Breast epithelium (tissue), 4 donors: ENCODE data around the gene GTPBP6. TPM values are rescaled to one million over a fixed set of nuclear protein-coding genes. Genes with fewer than 3 reads are reported as not detected.
A peak's percentile ranks its signal among the peaks of the same experiment; 100 is the strongest.

Experiments
- DNase-seq, 2 donors: peaks; one replicate each; pipeline ENCODE4 v3.0.0-alpha.2; 2019; ENCODE audit warnings: low spot score in 2 of 2
- H3K27ac ChIP-seq, 2 donors: fragments of 200-600 bp; sonication (generic) in 1 of 2; one replicate each; pipeline ENCODE4 v1.5.1; 2016 to 2019; ENCODE audit warnings: mild to moderate bottlenecking in 1 of 2
- H3K27me3 ChIP-seq, 2 donors: fragments of 200-600 bp; sonication (generic) in 1 of 2; one replicate each; pipeline versions ENCODE4 v1.5.1 to v1.6.0; 2017 to 2019; ENCODE audit warnings: control low read depth in 1 of 2, mild to moderate bottlenecking in 1 of 2
- H3K36me3 ChIP-seq: fragments of 200-600 bp; one replicate; pipeline ENCODE4 v1.5.1; 2019
- H3K4me1 ChIP-seq, 2 donors: fragments of 200-600 bp; sonication (generic); one replicate each; pipeline ENCODE4 v1.5.1; 2016 to 2019; ENCODE audit warnings: control low read depth in 1 of 2
- H3K4me3 ChIP-seq, 3 donors: fragments of 200-600 bp; sonication (generic); 1 replicate in 2 of 3; 2 replicates in 1 of 3; pipeline ENCODE4 v1.5.1; 2016 to 2019; ENCODE audit warnings: mild to moderate bottlenecking in 3 of 3, moderate library complexity in 2 of 3
- H3K9me3 ChIP-seq, 2 donors: fragments of 200-600 bp; sonication (generic) in 1 of 2; one replicate each; pipeline ENCODE4 v1.5.1; 2016 to 2019; ENCODE audit warnings: control low read depth in 1 of 2
- CTCF ChIP-seq, 3 donors: fragments of 450-650 bp; IDR thresholded peaks; one replicate each; pipeline ENCODE4 v1.5.1; 2016 to 2017; ENCODE audit warnings: antibody characterized with exemption in 3 of 3, mild to moderate bottlenecking in 3 of 3, moderate library complexity in 3 of 3
- POLR2A ChIP-seq: fragments of 450-650 bp; IDR thresholded peaks from one replicate; pipeline ENCODE4 v1.6.1; 2016; ENCODE audit warnings: antibody characterized with exemption, mild to moderate bottlenecking, moderate library complexity
- POLR2AphosphoS5 ChIP-seq, 3 donors: sonication (generic); formaldehyde crosslinking; IDR thresholded peaks; one replicate each; pipeline ENCODE4 v1.6.1; 2017; ENCODE audit warnings: antibody characterized with exemption in 3 of 3
- intact Hi-C: fragments of 100-400 bp; cut with DNase I; formaldehyde crosslinking; loops from one replicate; pipeline ENCODE4 v1.15.1; 2023; ENCODE audit warnings: low total_unique reads
- total RNA-seq, 3 donors: library from RNA; depleted of rRNA; stranded (reverse); fragments of >200 nt; gene quantifications; one replicate each; pipeline ENCODE4 v1.1.0, GENCODE V29; 2016

Gene GTPBP6
- total RNA-seq, 3 donors from 2014 or later = 25.5 to 45.9 (median 27.2) TPM

GRCh38 chrX:300334-300733 is 18.3 kb downstream of the GTPBP6 start:
- intact Hi-C loops = no loop called here
- Histone ChIP-seq H3K27me3 (no peaks in the 10 kb centered on the region), H3K4me3 (no peak overlapping the region), H3K27ac (no peak overlapping the region), H3K4me1 (no peaks in the 10 kb centered on the region), H3K36me3 (peaks cover 7% of the 10 kb centered on the region), H3K9me3 (peaks cover 3 to 5% of the 10 kb centered on the region in 2 donors)
- no peak for DNase-seq
- TF ChIP-seq POLR2AphosphoS5 (IDR thresholded peaks at IDR 0.05) (no peak), CTCF (IDR thresholded peaks at IDR 0.05) (no peak), POLR2A (no peak)

GRCh38 chrX:298993-299392 is 19.6 kb downstream of the GTPBP6 start:
- Histone ChIP-seq H3K36me3 (no peaks in the 10 kb centered on the region), H3K27me3 (no peaks in the 10 kb centered on the region), H3K4me3 (no peak overlapping the region), H3K27ac (no peak overlapping the region), H3K9me3 (peaks cover 0 to 3% of the 10 kb centered on the region in 2 donors), H3K4me1 (no peaks in the 10 kb centered on the region)
- TF ChIP-seq POLR2AphosphoS5 (IDR thresholded peaks at IDR 0.05) (no peak), CTCF (IDR thresholded peaks at IDR 0.05) (no peak), POLR2A (no peak)
- DNase-seq = peak in 1 of 2 donors; percentile 35
- intact Hi-C loops = no loop called here

DNA sequence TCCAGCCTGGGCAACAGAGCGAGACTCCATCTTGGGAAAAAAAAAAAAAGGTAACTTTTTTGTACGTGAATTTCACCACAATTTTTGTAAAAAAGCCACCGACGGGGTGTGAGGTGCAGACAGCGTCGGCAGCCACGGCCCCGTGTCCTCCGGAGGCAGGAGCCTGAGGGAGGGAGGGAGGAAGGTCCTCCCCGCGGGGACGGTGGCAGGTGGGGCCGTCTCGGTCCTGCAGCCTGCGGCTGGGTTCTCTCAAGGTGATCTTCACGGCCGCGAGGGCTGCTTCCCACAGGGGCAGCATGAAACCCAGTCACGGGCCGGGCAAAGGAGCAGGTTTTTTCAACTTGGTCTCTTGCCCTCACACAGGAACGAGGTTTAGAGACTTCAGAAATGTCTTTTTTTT is 23.5 kb downstream of the GTPBP6 start:
- intact Hi-C loops = no loop called here
- Histone ChIP-seq H3K9me3 (no peaks in the 10 kb centered on the region), H3K27ac (no peak overlapping the region), H3K27me3 (no peaks in the 10 kb centered on the region), H3K4me3 (no peak overlapping the region), H3K36me3 (no peaks in the 10 kb centered on the region), H3K4me1 (no peaks in the 10 kb centered on the region)
- TF ChIP-seq POLR2AphosphoS5 (IDR thresholded peaks at IDR 0.05) = no peak
- TF ChIP-seq POLR2A = no peak
- no peak for TF ChIP-seq CTCF (IDR thresholded peaks at IDR 0.05)
- DNase-seq = peak in 1 of 2 donors; percentile 48

DNA sequence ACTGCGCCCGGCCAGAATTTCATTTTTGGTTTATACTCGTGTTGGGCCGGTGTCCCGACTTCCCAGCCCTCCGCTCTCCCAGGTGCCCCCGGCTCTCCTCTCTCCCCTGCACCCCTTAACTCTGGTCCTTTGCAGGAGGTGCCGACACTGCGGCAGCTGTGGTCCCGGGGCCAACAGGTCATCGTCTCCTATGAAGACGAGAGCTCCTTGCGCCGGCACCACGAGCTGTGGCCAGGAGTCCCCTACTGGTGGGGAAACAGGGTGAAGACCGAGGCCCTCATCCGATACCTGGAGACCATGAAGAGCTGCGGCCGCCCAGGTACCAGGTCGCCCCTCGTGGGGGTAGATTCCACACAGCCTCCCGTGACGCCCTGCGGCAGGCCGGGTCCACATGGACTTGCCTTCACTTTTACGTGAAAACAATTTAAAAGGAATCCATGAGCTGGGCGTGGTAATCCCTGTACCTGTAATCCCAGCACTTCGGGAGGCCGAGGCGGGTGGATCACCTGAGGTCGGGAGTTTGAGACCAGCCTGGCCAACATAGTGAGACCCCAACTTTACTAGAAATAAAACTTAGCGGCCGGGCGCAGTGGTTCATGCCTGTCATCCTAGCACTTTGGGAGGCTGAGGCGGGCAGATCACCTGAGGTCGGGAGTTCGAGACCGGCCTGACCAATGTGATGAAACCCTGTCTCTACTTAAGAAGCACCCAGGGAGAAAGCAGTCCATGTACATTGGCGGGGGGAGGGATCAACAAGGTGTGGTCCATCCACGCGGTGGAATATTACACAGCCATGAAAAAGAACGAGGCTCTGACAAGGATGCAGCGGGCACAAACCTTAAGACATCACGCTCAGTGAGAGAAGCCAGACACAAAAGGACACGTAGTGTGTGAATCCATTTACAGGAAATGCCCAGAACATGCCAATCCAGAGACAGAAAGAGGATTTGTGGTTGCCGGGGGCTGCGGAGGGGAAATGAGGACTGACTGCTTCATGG is 25.4 kb downstream of the GTPBP6 start:
- H3K4me3 ChIP-seq = no peak overlapping the region
- no peaks in the 10 kb centered on the region for H3K4me1 ChIP-seq
- TF ChIP-seq POLR2A = no peak
- TF ChIP-seq CTCF (IDR thresholded peaks at IDR 0.05) = no peak
- TF ChIP-seq POLR2AphosphoS5 (IDR thresholded peaks at IDR 0.05) = no peak
- H3K36me3 ChIP-seq = no peaks in the 10 kb centered on the region
- H3K27ac ChIP-seq = no peak overlapping the region
- intact Hi-C loops = no loop called here
- peak in 1 of 2 donors; percentile 48 for DNase-seq
- no peaks in the 10 kb centered on the region for H3K9me3 ChIP-seq
- H3K27me3 ChIP-seq = no peaks in the 10 kb centered on the region

DNA sequence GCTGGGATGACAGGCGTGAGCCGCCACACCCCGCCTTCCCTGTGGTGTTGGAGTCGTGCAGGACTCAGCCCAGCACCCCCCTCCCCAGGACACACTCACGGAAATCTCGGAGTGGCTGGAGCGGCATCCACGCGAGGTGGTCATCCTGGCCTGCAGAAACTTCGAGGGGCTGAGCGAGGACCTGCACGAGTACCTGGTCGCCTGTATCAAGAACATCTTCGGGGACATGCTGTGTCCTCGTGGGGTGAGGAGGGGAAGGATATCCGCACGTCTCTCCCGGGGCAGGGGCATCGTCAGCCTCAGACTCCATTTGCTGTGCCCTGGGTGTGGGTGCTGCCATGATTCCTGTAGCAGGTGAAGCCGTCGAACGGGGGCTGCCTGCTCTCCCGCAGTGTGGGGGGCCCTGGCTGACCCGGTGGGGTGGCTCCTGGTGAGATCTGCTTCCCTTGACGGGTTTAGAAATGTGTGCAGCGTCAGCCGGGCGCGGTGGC is 27.1 kb downstream of the GTPBP6 start:
- intact Hi-C loops = no loop called here
- DNase-seq = peak in 1 of 2 donors; percentile 43
- Histone ChIP-seq H3K27me3 (no peaks in the 10 kb centered on the region), H3K27ac (no peak overlapping the region), H3K4me1 (no peaks in the 10 kb centered on the region), H3K9me3 (no peaks in the 10 kb centered on the region), H3K4me3 (no peak overlapping the region), H3K36me3 (no peaks in the 10 kb centered on the region)
- TF ChIP-seq POLR2AphosphoS5 (IDR thresholded peaks at IDR 0.05) = no peak
- TF ChIP-seq POLR2A = no peak
- no peak for TF ChIP-seq CTCF (IDR thresholded peaks at IDR 0.05)
